Neural cell (in vitro differentiated cells): ENCODE data around the gene MEOX1. TPM values are rescaled to one million over a fixed set of nuclear protein-coding genes. Genes with fewer than 3 reads are reported as not detected.

ENCODE experiments used
- H2AFZ ChIP-seq: fragments of 200-600, 300-800 bp; sonication (generic), shearing (Covaris generic); 2 replicates; pipeline ENCODE4 v1.6.0; 2014; ENCODE audit warnings: low read depth, mild to moderate bottlenecking, antibody characterized with exemption, low read length, moderate library complexity
- H3F3A ChIP-seq: fragments of 200-600 bp; shearing (Covaris generic); 2 replicates; pipeline ENCODE4 v1.6.1; 2016; ENCODE audit warnings: mild to moderate bottlenecking, moderate library complexity, mixed read lengths, antibody characterized with exemption, low read length; ENCODE audit not compliant: insufficient read depth, poor library complexity, severe bottlenecking
- H3K27ac ChIP-seq: fragments of 200-600, 300-800 bp; sonication (generic), shearing (Covaris generic); 2 replicates; pipeline ENCODE4 v1.5.1; 2014; ENCODE audit warnings: mild to moderate bottlenecking, low read length, moderate library complexity
- H3K27me3 ChIP-seq: fragments of 300-800, 200-600 bp; sonication (generic), shearing (Covaris generic); 2 replicates; pipeline ENCODE4 v1.6.0; 2014; ENCODE audit warnings: mild to moderate bottlenecking, low read depth, low read length, moderate library complexity; ENCODE audit not compliant: insufficient read depth
- H3K36me3 ChIP-seq: fragments of 300-800, 200-600 bp; sonication (generic), shearing (Covaris generic); 2 replicates; pipeline ENCODE4 v1.5.1; 2014; ENCODE audit warnings: mild to moderate bottlenecking, antibody characterized with exemption, low read length, moderate library complexity; ENCODE audit not compliant: insufficient read depth
- H3K4me2 ChIP-seq: fragments of 300-800, 200-600 bp; sonication (generic), shearing (Covaris generic); 2 replicates; pipeline ENCODE4 v1.6.0; 2014; ENCODE audit warnings: mild to moderate bottlenecking, low read length
- H3K4me3 ChIP-seq: fragments of 300-800, 200-600 bp; sonication (generic), shearing (Covaris generic); 2 replicates; pipeline ENCODE4 v1.5.1; 2014; ENCODE audit warnings: mild to moderate bottlenecking, low read length, moderate library complexity
- H3K79me2 ChIP-seq: fragments of 200-600 bp; shearing (Covaris generic); replicated peaks from 2 replicates; pipeline ENCODE4 v1.6.0; 2014; ENCODE audit warnings: mild to moderate bottlenecking, low read length, moderate library complexity; ENCODE audit not compliant: insufficient read depth
- H3K9ac ChIP-seq: fragments of 300-800, 200-600 bp; sonication (generic), shearing (Covaris generic); 2 replicates; pipeline ENCODE4 v1.6.1; 2016; ENCODE audit warnings: mild to moderate bottlenecking, low read length, mixed read lengths
- H3K9me2 ChIP-seq: fragments of 200-600 bp; shearing (Covaris generic); 2 replicates; pipeline ENCODE4 v1.6.1; 2016; ENCODE audit warnings: mild to moderate bottlenecking, low read length, mixed read lengths; ENCODE audit not compliant: insufficient read depth
- H3K9me3 ChIP-seq: fragments of 200-600, 300-800 bp; sonication (generic), shearing (Covaris generic); 2 replicates; pipeline ENCODE4 v1.6.1; 2016; ENCODE audit warnings: mild to moderate bottlenecking, mixed run types, low read length, moderate library complexity, mixed read lengths
- H4K20me1 ChIP-seq: fragments of 200-600 bp; shearing (Covaris generic); 2 replicates; pipeline ENCODE4 v1.6.1; 2016; ENCODE audit warnings: mild to moderate bottlenecking, mixed run types; ENCODE audit not compliant: insufficient read depth
- EP300 ChIP-seq: fragments of 450-650 bp; conservative IDR thresholded peaks from 2 replicates; pipeline ENCODE4 v1.6.1; 2014; ENCODE audit warnings: antibody characterized with exemption, mild to moderate bottlenecking, moderate library complexity; ENCODE audit not compliant: poor library complexity, severe bottlenecking
- EZH2 ChIP-seq: fragments of 200-600, 300-800 bp; shearing (Covaris generic), sonication (generic); IDR thresholded peaks from 2 replicates; pipeline ENCODE4 v1.6.1; 2014; ENCODE audit warnings: antibody characterized with exemption, low read length, borderline replicate concordance, mild to moderate bottlenecking; ENCODE audit not compliant: insufficient read depth, poor library complexity, severe bottlenecking
- MXI1 ChIP-seq: fragments of 450-650 bp; conservative IDR thresholded peaks from 2 replicates; pipeline ENCODE4 v1.6.1; 2014; ENCODE audit warnings: antibody characterized with exemption, mild to moderate bottlenecking; ENCODE audit not compliant: poor library complexity, severe bottlenecking
- POLR2AphosphoS5 ChIP-seq: IDR thresholded peaks from 2 replicates; pipeline ENCODE4 v1.6.1; 2012
- RAD21 ChIP-seq: fragments of 450-650 bp; conservative IDR thresholded peaks from 2 replicates; pipeline ENCODE4 v1.6.1; 2014; ENCODE audit warnings: antibody characterized with exemption, mild to moderate bottlenecking, moderate library complexity
- REST ChIP-seq: IDR thresholded peaks from 2 replicates; pipeline ENCODE4 v1.6.1; 2012; ENCODE audit warnings: borderline replicate concordance
- SMC3 ChIP-seq: fragments of 450-650 bp; conservative IDR thresholded peaks from 2 replicates; pipeline ENCODE4 v1.6.1; 2014; ENCODE audit warnings: antibody characterized with exemption, mild to moderate bottlenecking, moderate library complexity; ENCODE audit not compliant: poor library complexity
- TAF1 ChIP-seq: IDR thresholded peaks from 2 replicates; pipeline ENCODE4 v1.6.1; 2012; ENCODE audit warnings: low read depth
- polyA plus RNA-seq: library from polyadenylated mRNA; depleted of rRNA; stranded (reverse); fragments of >200 nt; gene quantifications from 2 replicates; pipeline ENCODE4 v1.2.3, GENCODE V29; 2014
- TF ChIP-seq, protein P1 (sequence below): fragments of 450-650 bp; IDR thresholded peaks from 2 replicates; pipeline ENCODE4 v1.5.1; 2014; ENCODE audit warnings: antibody characterized with exemption, mild to moderate bottlenecking, moderate library complexity; ENCODE audit not compliant: poor library complexity, severe bottlenecking

MEOX1 gene
- polyA plus RNA-seq, 1 donor from 2014 or later: 0.50 TPM

- Histone ChIP-seq H3K36me3 (no peaks in the 10 kb centered on the region), H3K9me2 (no peaks in the 10 kb centered on the region), H3K79me2 (no peaks in the 10 kb centered on the region), H3K27me3 (peaks cover 23% of the 10 kb centered on the region), H4K20me1 (no peaks in the 10 kb centered on the region), H2AFZ (no peak overlapping the region), H3F3A (no peaks in the 10 kb centered on the region), H3K4me3 (no peak overlapping the region), H3K4me2 (no peak overlapping the region), H3K9me3 (no peaks in the 10 kb centered on the region), H3K27ac (no peak overlapping the region), H3K9ac (no peak overlapping the region)
- no peak for TF ChIP-seq REST
- no peak for TF ChIP-seq EZH2
- TF ChIP-seq TAF1: no peak
- TF ChIP-seq, protein P1, sequence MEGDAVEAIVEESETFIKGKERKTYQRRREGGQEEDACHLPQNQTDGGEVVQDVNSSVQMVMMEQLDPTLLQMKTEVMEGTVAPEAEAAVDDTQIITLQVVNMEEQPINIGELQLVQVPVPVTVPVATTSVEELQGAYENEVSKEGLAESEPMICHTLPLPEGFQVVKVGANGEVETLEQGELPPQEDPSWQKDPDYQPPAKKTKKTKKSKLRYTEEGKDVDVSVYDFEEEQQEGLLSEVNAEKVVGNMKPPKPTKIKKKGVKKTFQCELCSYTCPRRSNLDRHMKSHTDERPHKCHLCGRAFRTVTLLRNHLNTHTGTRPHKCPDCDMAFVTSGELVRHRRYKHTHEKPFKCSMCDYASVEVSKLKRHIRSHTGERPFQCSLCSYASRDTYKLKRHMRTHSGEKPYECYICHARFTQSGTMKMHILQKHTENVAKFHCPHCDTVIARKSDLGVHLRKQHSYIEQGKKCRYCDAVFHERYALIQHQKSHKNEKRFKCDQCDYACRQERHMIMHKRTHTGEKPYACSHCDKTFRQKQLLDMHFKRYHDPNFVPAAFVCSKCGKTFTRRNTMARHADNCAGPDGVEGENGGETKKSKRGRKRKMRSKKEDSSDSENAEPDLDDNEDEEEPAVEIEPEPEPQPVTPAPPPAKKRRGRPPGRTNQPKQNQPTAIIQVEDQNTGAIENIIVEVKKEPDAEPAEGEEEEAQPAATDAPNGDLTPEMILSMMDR: no peak
- no peak for TF ChIP-seq MXI1
- no peak for TF ChIP-seq SMC3
- no peak for TF ChIP-seq POLR2AphosphoS5
- no peak for TF ChIP-seq EP300
- TF ChIP-seq RAD21: no peak
Measured at GRCh38 chr17:43709210-43709609, 47.5 kb upstream of the MEOX1 start.

- H3K4me3 ChIP-seq: no peak overlapping the region
- no peaks in the 10 kb centered on the region for H3K9me3 ChIP-seq
- H3K9ac ChIP-seq: no peak overlapping the region
- H3K36me3 ChIP-seq: no peaks in the 10 kb centered on the region
- no peaks in the 10 kb centered on the region for H4K20me1 ChIP-seq
- no peaks in the 10 kb centered on the region for H3F3A ChIP-seq
- TF ChIP-seq SMC3: no peak
- TF ChIP-seq EP300: no peak
- TF ChIP-seq EZH2: no peak
- TF ChIP-seq TAF1: no peak
- no peak for TF ChIP-seq REST
- no peak for TF ChIP-seq MXI1
- no peak for TF ChIP-seq POLR2AphosphoS5
- no peak for TF ChIP-seq RAD21
- TF ChIP-seq, protein P1: no peak
- H3K27ac ChIP-seq: no peak overlapping the region
- no peaks in the 10 kb centered on the region for H3K79me2 ChIP-seq
- H3K27me3 ChIP-seq: peaks cover 3% of the 10 kb centered on the region
- no peaks in the 10 kb centered on the region for H3K9me2 ChIP-seq
- H3K4me2 ChIP-seq: no peak overlapping the region
- no peak overlapping the region for H2AFZ ChIP-seq
Measured at GRCh38 chr17:43707184-43707583, 45.5 kb upstream of the MEOX1 start.
